CD4-positive, alpha-beta memory T cell (primary cell): Measurements from ENCODE around the gene OTX1. TPM values are rescaled to one million over a fixed set of nuclear protein-coding genes. Genes with fewer than 3 reads are reported as not detected.
"Not testable (repeated sequence)": the region's sequence is repeated elsewhere in the genome, so short reads cannot be mapped to it uniquely, and the experiment has no call there.

ENCODE experiments used
- CTCF ChIA-PET: fragments of 350-600 bp; sonication (Branson Sonifier 250); formaldehyde crosslinking; loops from one replicate; lab custom pipeline; 2021; ENCODE audit warnings: inconsistent platforms; ENCODE audit not compliant: partially characterized antibody; lab: Charles Lee
- POLR2A ChIA-PET: fragments of 350-600 bp; sonication (Branson Sonifier 250); formaldehyde crosslinking; loops from one replicate; lab custom pipeline; 2021; ENCODE audit not compliant: partially characterized antibody; lab: Charles Lee
- DNase-seq, 5 donors: peaks; one replicate each; pipeline versions ENCODE4 v3.0.0 to v3.0.0-alpha.2; 2020 to 2022; ENCODE audit warnings: mixed read lengths in 1 of 5
- H3K27ac ChIP-seq: one replicate; pipeline ENCODE4 v1.7.0; 2013; ENCODE audit warnings: low read depth, low read length
- H3K27me3 ChIP-seq: 2 replicates; pipeline ENCODE4 v1.7.0; 2013; ENCODE audit warnings: mild to moderate bottlenecking, low read length, moderate library complexity; ENCODE audit not compliant: insufficient read depth
- H3K36me3 ChIP-seq: 2 replicates; pipeline ENCODE4 v1.7.0; 2013; ENCODE audit warnings: mild to moderate bottlenecking, low read length, moderate library complexity; ENCODE audit not compliant: insufficient read depth
- H3K4me1 ChIP-seq: 2 replicates; pipeline ENCODE4 v1.7.0; 2013; ENCODE audit warnings: mild to moderate bottlenecking, low read length, moderate library complexity; ENCODE audit not compliant: insufficient read depth
- H3K4me3 ChIP-seq, 2 donors: one replicate each; pipeline ENCODE4 v1.7.0; 2013; ENCODE audit warnings: low read length in 2 of 2, mild to moderate bottlenecking in 1 of 2
- H3K9me3 ChIP-seq, 2 donors: one replicate each; pipeline ENCODE4 v1.7.0; 2013; ENCODE audit warnings: low read length in 2 of 2, control low read depth in 1 of 2; ENCODE audit not compliant: control insufficient read depth in 1 of 2
- H3K27ac Mint-ChIP-seq, 7 donors: one replicate each; pipeline ENCODE4 v1.8.0; 2020 to 2021; ENCODE audit warnings: mixed read lengths in 7 of 7, mild to moderate bottlenecking in 6 of 7, inconsistent platforms in 3 of 7, moderate library complexity in 3 of 7
- H3K27me3 Mint-ChIP-seq, 2 donors: one replicate each; pipeline ENCODE4 v1.8.0; 2020 to 2021; ENCODE audit warnings: mixed read lengths in 2 of 2
- H3K36me3 Mint-ChIP-seq, 2 donors: one replicate each; pipeline ENCODE4 v1.8.0; 2020 to 2021; ENCODE audit warnings: mixed read lengths in 2 of 2, inconsistent platforms in 1 of 2, mild to moderate bottlenecking in 1 of 2
- H3K4me1 Mint-ChIP-seq, 4 donors: one replicate each; pipeline ENCODE4 v1.8.0; 2020 to 2021; ENCODE audit warnings: mixed read lengths in 4 of 4, mild to moderate bottlenecking in 1 of 4
- H3K4me3 Mint-ChIP-seq, 8 donors: one replicate each; pipeline ENCODE4 v1.8.0; 2020 to 2021; ENCODE audit warnings: mixed read lengths in 8 of 8, mild to moderate bottlenecking in 7 of 8, moderate library complexity in 6 of 8, inconsistent platforms in 3 of 8
- H3K9me3 Mint-ChIP-seq, 8 donors: one replicate each; pipeline ENCODE4 v1.8.0; 2020 to 2021; ENCODE audit warnings: mixed read lengths in 8 of 8, mild to moderate bottlenecking in 5 of 8, inconsistent platforms in 3 of 8, moderate library complexity in 1 of 8
- intact Hi-C: fragments of 100-400 bp; cut with micrococcal nuclease; formaldehyde crosslinking; loops from one replicate; pipeline ENCODE4 v1.15.1; 2023
- polyA plus RNA-seq, 2 donors: library from polyadenylated mRNA; unstranded; fragments of 300-500 nt; fragmentation: Illumina TruSeq; gene quantifications; one replicate each; pipeline ENCODE4 v1.2.3, GENCODE V29; 2021
- total RNA-seq, 2 experiments: library from RNA; stranded (reverse); gene quantifications; one replicate each; pipeline ENCODE4 v1.2.3, GENCODE V29; 2021

The OTX1 gene
- total and polyA plus RNA-seq, 4 experiments from 2014 or later: not detected

DNA sequence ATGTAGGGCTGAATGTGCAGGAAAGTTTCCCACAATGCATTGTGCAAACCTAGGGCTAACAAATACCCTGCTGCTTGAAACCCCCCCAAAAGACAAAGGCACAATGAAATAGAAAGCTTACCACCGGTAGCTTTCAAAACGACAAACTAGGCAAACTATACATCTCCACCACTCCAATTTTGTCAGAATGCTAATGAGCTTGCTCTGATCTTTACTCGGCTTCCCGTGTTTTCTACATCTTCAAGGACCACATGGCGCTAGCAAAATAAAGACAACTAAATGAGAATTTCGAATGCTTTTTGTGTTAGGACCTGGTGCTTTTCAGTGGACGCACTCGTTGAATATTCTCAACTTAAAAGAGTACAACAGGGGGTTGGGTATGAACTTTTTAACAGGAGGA is 37.2 kb upstream of the OTX1 start:
- H3K27ac Mint-ChIP-seq: no peak overlapping the region
- Histone ChIP-seq H3K4me1 (no peaks in the 10 kb centered on the region), H3K27ac (no peak overlapping the region), H3K27me3 (no peaks in the 10 kb centered on the region), H3K9me3 (no peaks in the 10 kb centered on the region), H3K36me3 (no peaks in the 10 kb centered on the region), H3K4me3 (no peak overlapping the region)
- H3K27me3 Mint-ChIP-seq: no peaks in the 10 kb centered on the region
- no peaks in the 10 kb centered on the region for H3K9me3 Mint-ChIP-seq
- no peak for DNase-seq
- H3K4me3 Mint-ChIP-seq: no peak overlapping the region
- H3K4me1 Mint-ChIP-seq: no peaks in the 10 kb centered on the region
- CTCF ChIA-PET: no interaction called here
- POLR2A ChIA-PET: no interaction called here
- peaks cover 17 to 24% of the 10 kb centered on the region in 2 donors for H3K36me3 Mint-ChIP-seq
- intact Hi-C loops: no loop called here

DNA sequence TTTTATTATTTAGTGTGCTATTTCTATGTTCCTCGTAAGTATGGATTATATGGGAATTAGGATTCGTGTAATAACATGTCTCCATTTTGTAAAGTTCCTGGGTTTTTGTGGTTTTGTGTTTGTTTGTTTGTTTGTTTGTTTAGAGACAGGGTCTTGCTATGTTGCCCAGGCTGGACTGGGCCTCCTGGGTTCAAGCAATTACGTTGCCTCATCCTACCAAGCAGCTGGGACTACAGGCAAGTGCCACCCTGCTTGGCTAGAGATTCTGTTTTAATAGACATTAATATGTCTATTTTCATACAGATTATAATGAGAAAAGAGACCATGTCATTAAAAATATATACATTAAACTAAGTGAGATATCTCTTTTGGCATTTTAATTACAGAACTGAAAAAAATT is 35.2 kb upstream of the OTX1 start:
- CTCF ChIA-PET: no interaction called here
- no peaks in the 10 kb centered on the region for H3K9me3 ChIP-seq
- no peaks in the 10 kb centered on the region for H3K4me1 ChIP-seq
- Mint-ChIP-seq H3K27me3 (no peaks in the 10 kb centered on the region), H3K36me3 (peaks cover 17 to 24% of the 10 kb centered on the region in 2 donors), H3K4me1 (no peaks in the 10 kb centered on the region), H3K9me3 (no peaks in the 10 kb centered on the region), H3K27ac (no peak overlapping the region), H3K4me3 (no peak overlapping the region)
- POLR2A ChIA-PET: no interaction called here
- no peak overlapping the region for H3K27ac ChIP-seq
- H3K4me3 ChIP-seq: no peak overlapping the region
- H3K36me3 ChIP-seq: no peaks in the 10 kb centered on the region
- no peaks in the 10 kb centered on the region for H3K27me3 ChIP-seq
- intact Hi-C loops: no loop called here
- no peak for DNase-seq

DNA sequence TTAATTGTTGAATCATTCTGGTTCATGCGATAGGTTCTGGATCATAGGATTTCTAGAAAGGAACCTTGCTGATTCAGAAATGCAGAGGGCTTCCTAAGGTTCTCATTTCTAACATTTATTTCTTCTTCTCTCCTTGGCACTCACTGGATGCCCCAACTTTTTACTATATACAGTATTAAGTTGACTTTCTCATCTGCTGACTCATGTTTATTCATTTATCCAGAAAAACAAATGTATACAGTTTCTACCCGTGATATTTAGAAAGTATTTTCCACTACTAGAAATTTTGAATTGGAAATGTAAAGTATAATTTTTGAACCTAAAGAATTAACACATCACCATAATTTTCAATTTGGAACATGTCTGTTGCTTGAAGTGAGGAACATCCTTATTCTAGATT is 32.2 kb upstream of the OTX1 start:
- Histone ChIP-seq H3K4me3 (no peak overlapping the region), H3K9me3 (no peaks in the 10 kb centered on the region), H3K27ac (no peak overlapping the region), H3K36me3 (no peaks in the 10 kb centered on the region), H3K27me3 (no peaks in the 10 kb centered on the region), H3K4me1 (no peaks in the 10 kb centered on the region)
- Mint-ChIP-seq H3K9me3 (no peaks in the 10 kb centered on the region), H3K4me1 (no peaks in the 10 kb centered on the region), H3K4me3 (no peak overlapping the region), H3K27ac (no peak overlapping the region), H3K36me3 (peaks cover 17 to 28% of the 10 kb centered on the region in 2 donors), H3K27me3 (no peaks in the 10 kb centered on the region)
- no peak for DNase-seq
- POLR2A ChIA-PET: no interaction called here
- intact Hi-C loops: no loop called here
- CTCF ChIA-PET: no interaction called here

DNA sequence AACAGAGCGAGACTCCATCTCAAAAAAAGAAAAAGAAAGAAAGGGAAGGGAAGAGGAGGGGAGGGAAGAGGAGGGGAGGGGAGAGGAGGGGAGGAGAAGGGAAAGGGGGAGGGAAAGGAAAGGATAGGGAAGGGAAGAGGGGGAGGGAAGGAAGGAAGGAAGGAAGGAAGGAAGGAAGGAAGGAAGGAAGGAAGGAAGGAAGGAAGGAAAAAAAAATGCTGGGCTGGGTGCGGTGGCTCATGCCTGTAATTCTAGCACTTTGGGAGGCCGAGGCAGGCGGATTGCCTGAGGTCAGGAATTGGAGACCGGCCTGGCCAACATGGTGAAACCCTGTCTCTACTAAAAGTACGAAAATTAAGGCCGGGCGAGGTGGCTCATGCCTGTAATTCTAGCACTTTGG is 30.9 kb upstream of the OTX1 start:
- H3K9me3 ChIP-seq, H3K9me3 Mint-ChIP-seq, intact Hi-C loops, H3K27me3 ChIP-seq, H3K4me1 Mint-ChIP-seq, H3K36me3 ChIP-seq, DNase-seq, H3K27ac Mint-ChIP-seq, POLR2A ChIA-PET, H3K4me3 ChIP-seq, H3K4me3 Mint-ChIP-seq, H3K4me1 ChIP-seq, H3K27me3 Mint-ChIP-seq, CTCF ChIA-PET, H3K27ac ChIP-seq: not testable (repeated sequence)
- peaks cover 17 to 24% of the 10 kb centered on the region in 2 donors for H3K36me3 Mint-ChIP-seq

DNA sequence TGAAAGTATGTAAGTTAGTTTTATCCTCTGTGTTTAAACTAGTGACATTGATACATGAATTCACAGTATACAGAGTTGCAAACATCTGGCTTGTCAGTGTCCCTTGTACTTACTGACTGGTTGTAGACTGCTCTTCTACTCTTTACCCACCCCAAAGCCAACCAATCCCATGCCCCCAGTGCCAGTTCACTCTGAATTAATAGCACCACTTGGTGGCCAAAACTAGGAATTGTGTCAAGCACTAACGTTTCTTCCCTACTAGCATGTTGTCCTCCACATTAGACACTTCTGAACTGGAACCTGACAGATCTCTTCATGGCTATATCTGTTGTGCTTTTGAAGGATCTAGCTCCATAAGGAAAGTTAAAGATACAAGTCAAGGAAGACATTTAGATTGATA is 27.2 kb upstream of the OTX1 start:
- no peaks in the 10 kb centered on the region for H3K9me3 Mint-ChIP-seq
- no peaks in the 10 kb centered on the region for H3K4me1 ChIP-seq
- H3K27me3 Mint-ChIP-seq: no peaks in the 10 kb centered on the region
- no peaks in the 10 kb centered on the region for H3K9me3 ChIP-seq
- DNase-seq: no peak
- H3K36me3 Mint-ChIP-seq: peaks cover 18 to 52% of the 10 kb centered on the region in 2 donors
- ChIA-PET CTCF (no interaction called here), POLR2A (no interaction called here)
- H3K4me1 Mint-ChIP-seq: no peaks in the 10 kb centered on the region
- no peak overlapping the region for H3K27ac Mint-ChIP-seq
- H3K27me3 ChIP-seq: no peaks in the 10 kb centered on the region
- H3K36me3 ChIP-seq: no peaks in the 10 kb centered on the region
- no peak overlapping the region for H3K27ac ChIP-seq
- H3K4me3 ChIP-seq: no peak overlapping the region
- H3K4me3 Mint-ChIP-seq: no peak overlapping the region
- intact Hi-C loops: no loop called here

DNA sequence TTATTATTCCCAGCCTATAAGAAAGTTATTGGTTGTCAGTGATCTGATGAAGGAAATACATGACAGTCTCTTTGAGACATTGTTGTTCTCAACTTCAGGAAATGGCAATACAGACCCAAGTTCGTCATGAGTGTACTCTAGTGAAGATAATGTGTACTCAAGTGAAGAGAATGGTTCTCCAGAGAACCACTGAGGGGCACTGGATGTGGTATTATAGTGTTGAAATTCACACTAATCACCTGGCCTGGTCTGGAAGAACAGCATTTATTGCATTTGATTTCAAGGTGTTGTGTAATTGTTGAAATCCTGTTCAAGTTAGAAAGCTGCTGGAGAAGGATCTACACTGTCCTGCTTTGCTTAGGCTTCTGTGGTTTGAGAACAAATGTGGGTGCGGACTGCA is 23.4 kb upstream of the OTX1 start:
- POLR2A ChIA-PET: no interaction called here
- no peaks in the 10 kb centered on the region for H3K27me3 Mint-ChIP-seq

DNA sequence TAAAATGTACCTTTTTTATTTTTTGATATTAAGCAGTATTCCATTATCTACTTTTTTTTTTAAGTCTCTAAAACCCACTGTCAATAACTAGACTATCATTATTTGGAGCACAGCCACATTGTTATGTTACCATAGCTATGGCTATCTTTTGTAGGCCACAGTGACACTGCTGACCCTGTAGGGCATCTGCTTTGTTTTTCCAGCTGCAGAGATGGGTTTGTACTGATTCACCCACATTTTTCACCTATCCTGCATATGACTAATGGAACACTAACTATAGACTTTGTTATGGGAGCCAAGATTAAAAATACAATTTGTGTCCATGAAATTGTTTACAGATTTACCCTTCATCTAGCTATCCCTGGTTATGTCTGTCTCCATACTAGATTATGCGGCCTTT is 21.6 kb upstream of the OTX1 start:
- H3K4me1 Mint-ChIP-seq: no peaks in the 10 kb centered on the region
- H3K36me3 Mint-ChIP-seq: peaks cover 8 to 43% of the 10 kb centered on the region in 2 donors
- no peaks in the 10 kb centered on the region for H3K9me3 Mint-ChIP-seq
- Histone ChIP-seq H3K36me3 (no peaks in the 10 kb centered on the region), H3K27ac (no peak overlapping the region), H3K9me3 (no peaks in the 10 kb centered on the region), H3K4me3 (no peak overlapping the region), H3K27me3 (no peaks in the 10 kb centered on the region), H3K4me1 (no peaks in the 10 kb centered on the region)
- H3K4me3 Mint-ChIP-seq: no peak overlapping the region
- H3K27ac Mint-ChIP-seq: no peak overlapping the region
- POLR2A ChIA-PET: no interaction called here
- DNase-seq: no peak
- no peaks in the 10 kb centered on the region for H3K27me3 Mint-ChIP-seq
- intact Hi-C loops: no loop called here
- CTCF ChIA-PET: no interaction called here

More for the DNA sequence above, 23.4 kb upstream of the OTX1 start:
- intact Hi-C loops: no loop called here
- Histone ChIP-seq H3K27ac (no peak overlapping the region), H3K4me3 (no peak overlapping the region), H3K27me3 (no peaks in the 10 kb centered on the region), H3K9me3 (no peaks in the 10 kb centered on the region), H3K36me3 (no peaks in the 10 kb centered on the region), H3K4me1 (no peaks in the 10 kb centered on the region)
- Mint-ChIP-seq H3K36me3 (peaks cover 13 to 54% of the 10 kb centered on the region in 2 donors), H3K27ac (no peak overlapping the region), H3K4me3 (no peak overlapping the region), H3K9me3 (no peaks in the 10 kb centered on the region), H3K4me1 (no peaks in the 10 kb centered on the region)
- CTCF ChIA-PET: no interaction called here
- no peak for DNase-seq

DNA sequence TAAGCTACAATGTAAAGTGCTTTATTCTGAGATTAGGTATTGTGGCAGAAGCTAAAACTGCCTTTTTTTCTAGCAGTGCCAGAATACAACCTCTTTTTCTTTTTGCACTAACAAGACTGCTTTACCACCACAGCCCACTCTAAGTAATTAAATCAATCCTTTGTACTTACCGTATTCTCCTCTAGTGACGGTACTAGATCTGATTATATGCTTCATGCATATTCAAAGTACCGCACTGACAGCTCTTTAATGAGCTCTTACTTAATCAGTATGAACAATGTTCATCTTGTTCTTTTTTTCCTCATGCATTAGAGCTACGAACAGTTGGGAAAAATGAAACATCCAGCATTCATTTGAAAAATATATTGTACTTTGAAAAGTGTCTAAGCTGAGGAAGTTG is 16.1 kb upstream of the OTX1 start:
- Mint-ChIP-seq H3K27ac (no peak overlapping the region), H3K9me3 (no peaks in the 10 kb centered on the region), H3K4me3 (no peak overlapping the region), H3K36me3 (peaks cover 6 to 27% of the 10 kb centered on the region in 2 donors), H3K4me1 (no peaks in the 10 kb centered on the region), H3K27me3 (no peaks in the 10 kb centered on the region)
- DNase-seq: no peak
- H3K4me1 ChIP-seq: no peaks in the 10 kb centered on the region
- H3K9me3 ChIP-seq: no peaks in the 10 kb centered on the region
- ChIA-PET POLR2A (no interaction called here), CTCF (no interaction called here)
- H3K4me3 ChIP-seq: no peak overlapping the region
- intact Hi-C loops: no loop called here
- H3K36me3 ChIP-seq: no peaks in the 10 kb centered on the region
- H3K27me3 ChIP-seq: no peaks in the 10 kb centered on the region
- H3K27ac ChIP-seq: no peak overlapping the region
